GM20431 (cell line): Measurements from ENCODE around the gene RGPD8.

Experiments used
- in situ Hi-C: fragments of 300-500 bp; cut with MseI, MboI; formaldehyde crosslinking; loops from one replicate; pipeline ENCODE4 v1.15.0; 2020; ENCODE audit warnings: low sequenced_read_pairs; ENCODE audit not compliant: unreplicated experiment

The RGPD8 gene

DNA sequence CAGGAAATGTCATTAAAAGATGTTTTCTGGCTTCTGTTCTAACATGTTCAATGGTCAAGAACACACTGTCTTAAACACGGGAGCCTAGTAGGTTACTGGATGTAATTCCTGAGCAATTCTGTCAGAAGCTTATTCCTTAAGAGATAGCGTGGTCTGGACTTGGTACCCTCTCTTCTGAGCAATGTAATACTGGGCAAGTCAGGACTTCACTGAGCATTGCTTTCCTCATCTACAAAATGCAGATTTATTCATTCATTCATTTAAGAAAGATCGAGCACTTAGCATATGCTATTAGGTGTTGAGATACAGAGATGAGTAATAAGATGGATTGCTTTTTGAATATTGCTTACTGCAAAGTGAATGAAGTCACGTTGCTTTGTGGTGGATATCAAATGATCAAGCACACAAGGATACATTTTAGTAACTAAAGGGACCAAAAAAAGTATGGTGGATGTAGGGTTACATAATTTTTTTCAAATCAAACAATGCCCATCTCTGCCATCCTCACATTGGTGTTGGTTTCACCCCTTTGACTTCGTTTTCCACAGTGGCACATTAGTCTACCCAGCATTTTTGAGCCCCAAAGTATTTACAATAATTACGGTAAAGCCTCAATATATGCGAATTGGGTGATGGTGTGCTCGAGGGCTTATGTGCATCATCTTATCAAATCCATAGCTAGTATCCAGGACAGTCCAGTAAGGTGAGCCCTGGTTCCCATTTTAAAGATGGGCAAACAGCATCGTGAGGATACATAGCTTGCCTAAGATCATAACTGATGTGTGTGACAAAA, 92.8 kb downstream of the RGPD8 start:
- in situ Hi-C loops, result no loop called here

DNA sequence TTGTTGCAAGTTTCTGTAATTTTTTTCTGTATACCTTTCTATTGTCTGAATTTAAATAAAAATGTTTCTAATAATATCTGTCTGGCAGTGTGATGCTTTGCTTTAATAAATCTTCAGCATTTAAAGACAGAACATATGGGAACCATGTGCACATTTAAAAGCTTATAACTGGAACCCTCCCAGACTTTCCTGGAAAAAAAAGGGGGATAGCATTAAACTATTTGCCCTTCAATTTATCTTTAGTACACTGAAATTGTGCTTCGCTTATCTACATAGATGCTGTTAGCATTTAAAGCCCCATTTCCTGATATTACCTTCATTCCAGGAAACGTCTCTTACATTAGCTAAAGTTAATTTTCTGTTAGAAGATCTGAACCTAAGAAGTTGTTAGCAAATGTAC, 93.5 kb downstream of the RGPD8 start:
- in situ Hi-C loops, result no loop called here

GRCh38 chr2:112335600-112335999, 97.8 kb downstream of the RGPD8 start:
- in situ Hi-C loops, result no loop called here

- in situ Hi-C loops, result no loop called here
These were observed 101.2 kb downstream of the RGPD8 start for GRCh38 chr2:112332123-112332696.

GRCh38 chr2:112322919-112323318, 110.5 kb downstream of the RGPD8 start:
- in situ Hi-C loops, result no loop called here

DNA sequence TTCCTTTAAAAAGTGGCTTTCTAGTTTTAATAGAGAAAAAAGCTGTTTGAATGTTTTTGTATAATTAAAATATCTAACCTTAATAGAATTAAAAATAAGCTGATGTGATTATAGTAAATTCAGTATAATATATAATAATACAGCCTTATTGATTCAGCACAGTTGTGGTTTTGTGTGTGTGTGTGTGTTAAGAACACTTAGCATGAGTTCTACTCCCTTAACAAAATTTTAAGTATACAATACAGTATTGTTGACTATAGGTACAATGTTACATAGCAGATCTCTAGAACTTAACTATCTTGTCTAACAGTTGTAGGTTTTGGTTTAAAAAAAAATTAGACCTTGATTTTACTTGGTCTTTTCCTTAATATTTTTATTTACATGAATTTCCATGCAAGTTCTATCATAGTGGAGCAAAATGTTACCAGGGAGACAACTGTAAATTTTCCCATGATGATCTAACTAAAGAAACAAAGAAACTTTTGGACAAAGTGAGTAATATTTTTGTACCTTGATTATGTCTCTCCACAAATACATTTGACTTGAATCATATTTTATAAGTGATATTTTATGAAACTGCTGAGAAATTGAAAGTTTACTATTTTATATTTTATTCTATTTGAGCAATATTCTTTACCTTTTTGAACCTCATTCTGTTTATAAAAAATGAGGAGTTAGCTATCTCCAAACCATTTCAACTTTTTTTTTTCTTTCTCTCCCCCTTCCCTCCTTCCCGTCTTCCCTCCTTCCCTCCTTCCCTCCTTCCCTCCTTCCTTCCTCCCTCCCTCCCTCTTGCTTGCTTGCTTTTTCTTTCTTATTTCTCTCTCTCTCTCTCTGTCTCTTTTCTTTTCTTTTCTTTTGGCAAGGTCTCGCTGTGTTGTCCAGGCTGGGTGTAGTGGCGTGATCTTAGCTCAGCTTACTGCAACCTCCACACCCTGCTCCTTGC, 111.8 kb downstream of the RGPD8 start:
- in situ Hi-C loops, result no loop called here
